Ishikawa (cell line): ENCODE results near the gene TBC1D14.

Experiments
- CEBPB ChIP-seq: IDR thresholded peaks from 2 replicates; pipeline ENCODE4 v1.6.1; 2012
- CREB1 ChIP-seq: IDR thresholded peaks from 2 replicates; pipeline ENCODE4 v1.6.1; 2012; ENCODE audit warnings: low read depth
- EP300 ChIP-seq: IDR thresholded peaks from 2 replicates; pipeline ENCODE4 v1.6.1; 2012; ENCODE audit warnings: borderline replicate concordance
- FOXM1 ChIP-seq: IDR thresholded peaks from 2 replicates; pipeline ENCODE4 v1.6.1; 2012; ENCODE audit warnings: low read depth, borderline replicate concordance
- MAX ChIP-seq: IDR thresholded peaks from 2 replicates; pipeline ENCODE4 v1.6.1; 2012
- RAD21 ChIP-seq: IDR thresholded peaks from 2 replicates; pipeline ENCODE4 v1.6.1; 2012; ENCODE audit warnings: low read depth
- REST ChIP-seq: IDR thresholded peaks from 2 replicates; pipeline ENCODE4 v1.6.1; 2012; ENCODE audit warnings: low read depth, mild to moderate bottlenecking
- TAF1 ChIP-seq: IDR thresholded peaks from 2 replicates; pipeline ENCODE4 v1.6.1; 2012; ENCODE audit warnings: low read depth, mild to moderate bottlenecking
- TCF12 ChIP-seq: IDR thresholded peaks from 2 replicates; pipeline ENCODE4 v1.6.1; 2012; ENCODE audit warnings: low read depth
- TEAD4 ChIP-seq: IDR thresholded peaks from 2 replicates; pipeline ENCODE4 v1.6.1; 2012
- YY1 ChIP-seq: IDR thresholded peaks from 2 replicates; pipeline ENCODE4 v1.6.1; 2012; ENCODE audit warnings: low read depth
- ZBTB7A ChIP-seq: IDR thresholded peaks from 2 replicates; pipeline ENCODE4 v1.6.1; 2012; ENCODE audit warnings: low read depth
- TF ChIP-seq, protein P1 (sequence below): IDR thresholded peaks from 2 replicates; pipeline ENCODE4 v1.6.1; 2012

- TF ChIP-seq TEAD4 = no peak
- peak; percentile 72 for TF ChIP-seq RAD21
- no peak for TF ChIP-seq TCF12
- TF ChIP-seq CREB1 = no peak
- TF ChIP-seq MAX = no peak
- TF ChIP-seq, protein P1, sequence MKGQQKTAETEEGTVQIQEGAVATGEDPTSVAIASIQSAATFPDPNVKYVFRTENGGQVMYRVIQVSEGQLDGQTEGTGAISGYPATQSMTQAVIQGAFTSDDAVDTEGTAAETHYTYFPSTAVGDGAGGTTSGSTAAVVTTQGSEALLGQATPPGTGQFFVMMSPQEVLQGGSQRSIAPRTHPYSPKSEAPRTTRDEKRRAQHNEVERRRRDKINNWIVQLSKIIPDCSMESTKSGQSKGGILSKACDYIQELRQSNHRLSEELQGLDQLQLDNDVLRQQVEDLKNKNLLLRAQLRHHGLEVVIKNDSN = no peak
- no peak for TF ChIP-seq FOXM1
- no peak for TF ChIP-seq CEBPB
- no peak for TF ChIP-seq EP300
- no peak for TF ChIP-seq REST
- TF ChIP-seq TAF1 = no peak
- no peak for TF ChIP-seq ZBTB7A
- TF ChIP-seq YY1 = no peak
Observed at GRCh38 chr4:6974138-6974848, 64.7 kb downstream of the TBC1D14 start.
